WERI-Rb-1 (cell line): Measurements from ENCODE around the gene GAREM1.

Experiments
- DNase-seq: peaks from one replicate; pipeline ENCODE4 v3.0.0-alpha.2; 2020
- H3K27ac ChIP-seq: fragments of 250-450 bp; sonication (Bioruptor Pico); 2 replicates; pipeline ENCODE4 v1.5.1; 2020; ENCODE audit warnings: mild to moderate bottlenecking, moderate library complexity
- H3K27me3 ChIP-seq: fragments of 250-450 bp; sonication (Bioruptor Pico); 2 replicates; pipeline ENCODE4 v1.5.1; 2021; ENCODE audit warnings: mild to moderate bottlenecking, low read depth, moderate library complexity; ENCODE audit not compliant: insufficient read depth, severe bottlenecking
- H3K36me3 ChIP-seq: fragments of 250-450 bp; sonication (Bioruptor Pico); 2 replicates; pipeline ENCODE4 v1.5.1; 2020; ENCODE audit warnings: mild to moderate bottlenecking, moderate library complexity
- H3K4me3 ChIP-seq: 2 replicates; pipeline ENCODE4 v1.5.1; 2011; ENCODE audit warnings: low read depth, mild to moderate bottlenecking, control low read depth, low read length
- H3K9me3 ChIP-seq: fragments of 250-450 bp; sonication (Bioruptor Pico); 2 replicates; pipeline ENCODE4 v1.5.1; 2021; ENCODE audit warnings: mild to moderate bottlenecking, moderate library complexity; ENCODE audit not compliant: severe bottlenecking
- CTCF ChIP-seq: IDR thresholded peaks from 2 replicates; pipeline ENCODE4 v1.5.1; 2011; ENCODE audit warnings: low read depth, mild to moderate bottlenecking, control low read depth, inconsistent platforms, low read length

GAREM1 gene

GRCh38 chr18:32379891-32380290 lies 90.8 kb downstream of the GAREM1 start:
- Histone ChIP-seq H3K36me3 (no peaks in the 10 kb centered on the region), H3K4me3 (no peak overlapping the region), H3K27ac (no peak overlapping the region), H3K9me3 (no peaks in the 10 kb centered on the region), H3K27me3 (peaks cover 40% of the 10 kb centered on the region)
- no peak for TF ChIP-seq CTCF
- no peak for DNase-seq

GRCh38 chr18:32378705-32379104 lies 92.0 kb downstream of the GAREM1 start:
- Histone ChIP-seq H3K27ac (no peak overlapping the region), H3K4me3 (no peak overlapping the region), H3K36me3 (no peaks in the 10 kb centered on the region), H3K27me3 (peaks cover 34% of the 10 kb centered on the region), H3K9me3 (no peaks in the 10 kb centered on the region)
- TF ChIP-seq CTCF = no peak
- no peak for DNase-seq

- Histone ChIP-seq H3K27ac (no peak overlapping the region), H3K9me3 (no peaks in the 10 kb centered on the region), H3K36me3 (no peaks in the 10 kb centered on the region), H3K4me3 (no peak overlapping the region), H3K27me3 (peaks cover 27% of the 10 kb centered on the region)
- TF ChIP-seq CTCF = no peak
- DNase-seq = no peak
Observed at GRCh38 chr18:32373995-32374394, 96.7 kb downstream of the GAREM1 start.

- H3K27me3 ChIP-seq = peaks cover 28% of the 10 kb centered on the region
- no peak overlapping the region for H3K27ac ChIP-seq
- H3K36me3 ChIP-seq = no peaks in the 10 kb centered on the region
- no peaks in the 10 kb centered on the region for H3K9me3 ChIP-seq
- TF ChIP-seq CTCF = no peak
- H3K4me3 ChIP-seq = no peak overlapping the region
- DNase-seq = no peak
Observed at GRCh38 chr18:32373505-32373904, 97.2 kb downstream of the GAREM1 start.

GRCh38 chr18:32372381-32373061 lies 98.2 kb downstream of the GAREM1 start:
- H3K9me3 ChIP-seq = no peaks in the 10 kb centered on the region
- no peak for TF ChIP-seq CTCF
- no peak overlapping the region for H3K4me3 ChIP-seq
- H3K27ac ChIP-seq = no peak overlapping the region
- peaks cover 28% of the 10 kb centered on the region for H3K27me3 ChIP-seq
- no peak for DNase-seq
- H3K36me3 ChIP-seq = no peaks in the 10 kb centered on the region

GRCh38 chr18:32372047-32372380 lies 98.7 kb downstream of the GAREM1 start:
- H3K27ac ChIP-seq = no peak overlapping the region
- no peak for TF ChIP-seq CTCF
- no peaks in the 10 kb centered on the region for H3K36me3 ChIP-seq
- H3K27me3 ChIP-seq = peaks cover 28% of the 10 kb centered on the region
- no peak for DNase-seq
- H3K4me3 ChIP-seq = no peak overlapping the region
- no peaks in the 10 kb centered on the region for H3K9me3 ChIP-seq
